PC-9 (cell line): ENCODE data around the gene MFSD6L.

Source experiments
- CTCF ChIP-seq: fragments of 200-600 bp; sonication (generic); conservative IDR thresholded peaks from 2 replicates; pipeline ENCODE4 v1.6.1; 2017; ENCODE audit warnings: mixed run types, antibody characterized with exemption, mild to moderate bottlenecking, moderate library complexity
- EZH2 ChIP-seq: fragments of 200-600 bp; sonication (generic); IDR thresholded peaks from 2 replicates; pipeline ENCODE4 v1.8.0; 2017; ENCODE audit warnings: antibody characterized with exemption, low read depth

GRCh38 chr17:8839410-8839935, 40.3 kb upstream of the MFSD6L start:
- TF ChIP-seq CTCF, result no peak
- TF ChIP-seq EZH2, result no peak
